ENCODE data around the gene MARVELD1.

The MARVELD1 gene

DNA sequence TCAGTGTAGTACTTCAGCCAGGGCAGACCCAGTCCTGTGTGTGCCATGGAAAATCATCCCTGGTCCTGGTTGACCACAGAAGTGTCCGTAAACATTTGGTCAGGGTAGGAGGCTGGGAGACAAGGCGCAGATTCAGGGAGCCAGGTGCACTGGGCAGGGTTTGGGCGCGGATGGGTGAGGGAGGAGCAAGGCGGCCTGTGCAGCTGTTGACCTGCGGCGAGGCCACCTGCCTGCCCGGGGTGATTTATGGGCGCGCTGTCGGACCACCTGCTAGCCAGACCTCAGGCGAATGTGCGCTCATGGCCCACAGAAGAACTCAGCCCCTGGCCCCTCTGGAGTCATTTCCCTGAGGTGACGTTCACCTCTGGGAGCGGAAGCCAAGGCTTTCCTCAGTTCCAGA, 51.7 kb downstream of the MARVELD1 start:
- Mint-ChIP-seq H3K27me3 (ENCODE audit: low read depth) (peaks cover 18% of the 10 kb centered on the region), H3K36me3 (ENCODE audit: low read depth) (peaks cover 5% of the 10 kb centered on the region), H3K4me1 (ENCODE audit: low read depth) (no peaks in the 10 kb centered on the region), H3K4me3 (no peak overlapping the region), H3K27ac (no peak overlapping the region), H3K9me3 (no peaks in the 10 kb centered on the region)

DNA sequence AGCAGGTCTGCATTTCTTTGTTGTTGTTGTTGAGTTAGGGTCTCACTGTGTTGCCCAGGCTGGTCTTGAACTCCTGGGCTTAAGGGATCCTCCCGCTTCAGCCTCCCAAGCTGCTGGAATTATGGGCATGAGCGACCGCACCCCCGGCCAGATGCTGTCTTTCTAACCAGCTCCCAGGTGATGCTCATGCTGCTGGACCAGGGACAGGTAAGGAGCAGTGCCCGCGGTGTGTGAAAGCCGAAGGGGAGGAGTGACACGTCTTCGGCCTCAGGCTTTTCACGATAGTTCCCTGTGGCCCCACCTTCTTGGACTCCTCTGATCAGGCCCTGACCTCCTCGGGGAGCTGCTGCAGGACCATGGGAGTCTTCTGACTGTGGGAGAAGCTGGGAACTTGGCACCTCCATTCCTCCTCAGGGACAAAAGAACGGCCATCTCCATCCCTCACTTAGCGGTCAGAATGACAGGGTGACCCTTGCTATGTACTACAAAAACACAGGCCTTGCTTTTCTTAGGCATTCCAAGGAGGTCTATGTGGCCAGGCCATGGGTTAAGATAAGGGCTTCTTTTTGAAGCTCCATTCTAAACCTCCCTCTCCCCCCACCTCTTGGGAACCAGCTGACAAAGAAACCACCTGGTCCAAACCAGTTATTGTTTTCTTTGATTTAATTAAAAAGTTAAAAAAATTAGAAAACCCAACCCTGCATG, 52.7 kb downstream of the MARVELD1 start:
- Mint-ChIP-seq H3K9me3 (no peaks in the 10 kb centered on the region), H3K27me3 (ENCODE audit: low read depth) (peaks cover 28% of the 10 kb centered on the region), H3K36me3 (ENCODE audit: low read depth) (peaks cover 3% of the 10 kb centered on the region), H3K4me3 (no peak overlapping the region), H3K27ac (no peak overlapping the region), H3K4me1 (ENCODE audit: low read depth) (no peaks in the 10 kb centered on the region)

DNA sequence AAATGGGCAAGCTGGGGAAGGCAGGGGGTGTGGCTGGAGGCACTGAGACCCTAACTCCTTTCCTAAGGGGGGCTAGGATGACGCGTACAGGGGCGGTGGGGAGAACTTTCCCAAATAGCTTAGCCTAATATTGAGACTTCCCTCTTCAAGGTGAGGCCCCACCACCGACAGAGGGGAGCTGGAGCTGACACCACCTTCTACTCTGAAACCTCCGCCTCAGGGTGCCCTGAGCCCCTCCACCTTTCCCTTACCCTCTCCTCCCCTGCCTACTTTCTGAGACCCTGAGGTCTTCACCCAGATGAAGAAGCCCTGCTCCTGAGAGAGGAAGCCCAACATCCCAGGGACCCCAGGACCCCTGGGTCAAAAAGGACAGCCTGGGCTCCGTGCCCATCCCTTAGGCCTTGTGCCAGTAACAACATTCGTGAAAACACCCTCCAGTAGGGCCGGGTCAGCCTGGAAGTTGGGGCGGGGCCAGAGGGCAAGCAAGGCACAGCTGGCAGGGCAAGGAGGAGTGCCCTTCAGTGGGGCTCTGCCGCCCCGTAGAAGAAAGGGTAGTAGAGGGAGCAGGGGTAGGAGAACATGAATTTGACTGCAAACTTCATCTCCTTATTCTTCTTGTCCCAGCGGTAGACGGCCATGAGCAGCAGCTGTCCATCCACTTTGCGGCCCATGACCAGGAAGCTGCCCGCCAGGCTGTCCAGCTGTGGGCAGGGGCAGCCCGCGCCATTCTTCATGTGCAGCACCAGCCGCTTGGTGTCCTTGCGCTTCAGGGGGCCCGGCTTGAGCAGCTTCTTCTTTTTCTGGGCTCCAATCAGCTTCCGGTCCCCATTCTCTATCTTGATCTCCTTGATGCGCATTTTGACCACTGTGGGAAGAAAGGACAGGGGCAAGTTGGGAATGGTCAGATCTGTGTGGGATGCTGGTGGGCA, 53.7 kb downstream of the MARVELD1 start:
- H3K4me3 Mint-ChIP-seq, result no peak overlapping the region
- no peaks in the 10 kb centered on the region for H3K9me3 Mint-ChIP-seq
- peaks cover 2% of the 10 kb centered on the region for H3K4me1 Mint-ChIP-seq (ENCODE audit: low read depth)
- H3K36me3 Mint-ChIP-seq (ENCODE audit: low read depth), result peaks cover 1% of the 10 kb centered on the region
- H3K27me3 Mint-ChIP-seq (ENCODE audit: low read depth), result peaks cover 34% of the 10 kb centered on the region
- H3K27ac Mint-ChIP-seq, result no peak overlapping the region

Measured in T-helper 1 cell treated with Interleukin-12 subunit alpha and Interleukin-12 subunit beta and Interleukin-4 antibody, amounts not matched to agents 30 μg/mL and 1 μg/mL, for 36 hours (primary cell).